Sigmoid colon (tissue), 4 donors: Measurements from ENCODE around the gene SYNRG.

Source experiments
- CTCF ChIP-seq, 4 experiments: fragments of 450-650 bp in 3 of 4; fragments of 200-600 bp in 1 of 4; IDR thresholded peaks; one replicate each; pipeline ENCODE4 v1.5.1; 2016 to 2019; ENCODE audit warnings: antibody characterized with exemption in 4 of 4, mild to moderate bottlenecking in 3 of 4, moderate library complexity in 2 of 4
- EP300 ChIP-seq, 4 donors: sonication (generic); formaldehyde crosslinking; IDR thresholded peaks; one replicate each; pipeline ENCODE4 v1.6.1; 2017; ENCODE audit warnings: antibody characterized with exemption in 4 of 4

DNA sequence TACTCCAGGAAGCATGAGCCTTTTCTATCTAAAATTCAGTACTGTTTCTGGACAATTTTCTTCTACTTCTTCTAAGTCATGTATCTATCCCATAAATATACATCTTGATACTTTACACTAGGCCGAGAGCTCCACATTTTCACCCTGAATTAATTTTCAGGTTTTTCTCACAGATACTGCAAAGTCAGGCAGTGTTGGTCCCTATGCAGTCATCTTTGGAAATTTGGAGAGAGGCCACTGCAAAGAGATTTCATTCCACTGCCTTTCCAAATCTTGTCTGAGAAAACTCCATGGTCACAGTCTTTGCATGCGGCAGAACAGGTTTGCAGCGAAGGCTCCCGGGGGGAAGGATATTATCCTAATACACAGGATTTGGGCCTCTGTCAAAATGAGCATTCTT lies 91.3 kb downstream of the SYNRG start:
- TF ChIP-seq CTCF (IDR thresholded peaks at IDR 0.05) (no peak), EP300 (IDR thresholded peaks at IDR 0.05) (no peak)
